ENCODE results near the gene SNTA1. TPM values are rescaled to one million over a fixed set of nuclear protein-coding genes. Genes with fewer than 3 reads are reported as not detected.

The SNTA1 gene
- total and polyA plus RNA-seq, 10 donors = 2.4 to 8.7 (median 4.4) TPM

DNA sequence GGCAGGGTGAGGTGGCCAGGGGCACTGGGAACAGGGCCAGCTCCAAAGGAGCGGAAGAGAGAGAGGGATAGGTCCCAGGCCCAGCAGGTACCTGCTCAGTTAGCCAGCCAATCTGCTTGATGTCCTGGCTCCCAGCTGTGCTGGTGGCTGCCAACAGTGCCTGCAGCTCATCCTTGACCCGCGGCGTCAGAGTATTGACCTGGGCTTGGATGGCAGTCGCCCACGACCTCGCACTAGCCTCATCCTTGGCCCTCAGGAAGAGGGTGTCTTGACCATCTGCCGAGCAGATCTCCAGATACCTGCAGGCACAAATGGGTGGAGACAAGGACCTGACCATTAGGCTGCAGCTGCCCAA lies 31.1 kb downstream of the SNTA1 start:
- H3K4me1 ChIP-seq = peaks cover 0 to 24% (median 16%) of the 10 kb centered on the region in 6 donors
- no peak overlapping the region for H3K27ac ChIP-seq
- H3K36me3 ChIP-seq = peaks cover 0 to 51% (median 8%) of the 10 kb centered on the region in 6 donors
- DNase-seq = no peak
- H3K27me3 ChIP-seq (replicated peaks in 1 of 7) = no peaks in the 10 kb centered on the region
- WGBS, 5 donors = 84 to 95% (median 90%) methylated on average over 8 of the region's 8 CpGs
- intact Hi-C loops (cut with DNase I; ENCODE audit: low total_unique reads) = no loop called here
- H3K4me3 ChIP-seq = no peak overlapping the region
- H3K9me3 ChIP-seq = no peaks in the 10 kb centered on the region
- TF ChIP-seq, protein P1, sequence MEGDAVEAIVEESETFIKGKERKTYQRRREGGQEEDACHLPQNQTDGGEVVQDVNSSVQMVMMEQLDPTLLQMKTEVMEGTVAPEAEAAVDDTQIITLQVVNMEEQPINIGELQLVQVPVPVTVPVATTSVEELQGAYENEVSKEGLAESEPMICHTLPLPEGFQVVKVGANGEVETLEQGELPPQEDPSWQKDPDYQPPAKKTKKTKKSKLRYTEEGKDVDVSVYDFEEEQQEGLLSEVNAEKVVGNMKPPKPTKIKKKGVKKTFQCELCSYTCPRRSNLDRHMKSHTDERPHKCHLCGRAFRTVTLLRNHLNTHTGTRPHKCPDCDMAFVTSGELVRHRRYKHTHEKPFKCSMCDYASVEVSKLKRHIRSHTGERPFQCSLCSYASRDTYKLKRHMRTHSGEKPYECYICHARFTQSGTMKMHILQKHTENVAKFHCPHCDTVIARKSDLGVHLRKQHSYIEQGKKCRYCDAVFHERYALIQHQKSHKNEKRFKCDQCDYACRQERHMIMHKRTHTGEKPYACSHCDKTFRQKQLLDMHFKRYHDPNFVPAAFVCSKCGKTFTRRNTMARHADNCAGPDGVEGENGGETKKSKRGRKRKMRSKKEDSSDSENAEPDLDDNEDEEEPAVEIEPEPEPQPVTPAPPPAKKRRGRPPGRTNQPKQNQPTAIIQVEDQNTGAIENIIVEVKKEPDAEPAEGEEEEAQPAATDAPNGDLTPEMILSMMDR (IDR thresholded peaks at IDR 0.05 in 8 of 11, conservative IDR thresholded peaks at IDR 0.05 in 3 of 11) = no peak
- TF ChIP-seq POLR2AphosphoS5 (IDR thresholded peaks at IDR 0.05) = no peak
- no peak for TF ChIP-seq POLR2A (IDR thresholded peaks at IDR 0.05)

DNA sequence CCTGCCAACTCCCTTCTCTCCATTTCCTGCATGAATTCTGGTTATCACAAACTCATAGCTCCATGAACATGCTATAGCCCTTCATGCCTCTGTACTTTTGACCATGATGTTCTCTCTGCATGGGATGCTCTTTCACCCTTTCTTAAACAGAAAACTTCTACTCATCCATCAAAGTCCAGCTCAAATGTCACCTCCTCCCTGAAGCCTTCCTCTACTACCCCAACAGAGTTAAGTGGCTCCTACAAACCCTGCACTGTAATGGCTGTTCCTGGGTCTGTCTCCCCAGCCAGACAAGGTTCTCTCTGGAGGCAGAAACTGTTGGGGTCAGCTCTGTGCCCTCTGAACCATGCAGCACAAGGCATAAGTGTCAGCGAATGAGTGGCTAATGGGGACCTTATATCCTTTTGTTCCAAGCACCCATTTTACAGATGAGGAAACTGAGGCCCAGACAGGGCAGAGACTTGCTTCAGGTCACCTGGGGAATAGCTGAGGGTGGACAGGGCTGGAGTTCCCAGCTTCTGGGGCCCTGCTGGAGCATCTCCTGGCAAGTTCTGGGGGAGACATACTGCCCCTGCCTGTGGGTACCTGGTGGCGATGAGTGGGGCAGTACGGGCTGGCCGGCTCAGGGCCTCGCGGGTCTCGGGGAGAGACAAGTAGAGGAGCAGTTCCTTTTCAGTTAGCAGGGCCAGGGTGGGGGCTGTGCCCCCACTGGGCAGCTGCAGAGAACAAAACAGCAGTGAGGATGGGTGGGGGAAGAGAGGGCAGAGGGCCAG lies 31.7 kb downstream of the SNTA1 start:
- no peak overlapping the region for H3K27ac ChIP-seq
- H3K27me3 ChIP-seq (replicated peaks in 1 of 7) = no peaks in the 10 kb centered on the region
- WGBS, 5 donors = 94 to 99% (median 95%) methylated on average over 7 of the region's 7 CpGs
- DNase-seq = no peak
- intact Hi-C loops (cut with DNase I; ENCODE audit: low total_unique reads) = no loop called here
- peaks cover 0 to 55% (median 8%) of the 10 kb centered on the region in 6 donors for H3K36me3 ChIP-seq
- no peak overlapping the region for H3K4me3 ChIP-seq
- TF ChIP-seq, protein P1 (IDR thresholded peaks at IDR 0.05 in 8 of 11, conservative IDR thresholded peaks at IDR 0.05 in 3 of 11) = no peak
- TF ChIP-seq POLR2A (IDR thresholded peaks at IDR 0.05) = no peak
- TF ChIP-seq POLR2AphosphoS5 (IDR thresholded peaks at IDR 0.05) = no peak
- peaks cover 0 to 24% (median 18%) of the 10 kb centered on the region in 6 donors for H3K4me1 ChIP-seq
- no peaks in the 10 kb centered on the region for H3K9me3 ChIP-seq

DNA sequence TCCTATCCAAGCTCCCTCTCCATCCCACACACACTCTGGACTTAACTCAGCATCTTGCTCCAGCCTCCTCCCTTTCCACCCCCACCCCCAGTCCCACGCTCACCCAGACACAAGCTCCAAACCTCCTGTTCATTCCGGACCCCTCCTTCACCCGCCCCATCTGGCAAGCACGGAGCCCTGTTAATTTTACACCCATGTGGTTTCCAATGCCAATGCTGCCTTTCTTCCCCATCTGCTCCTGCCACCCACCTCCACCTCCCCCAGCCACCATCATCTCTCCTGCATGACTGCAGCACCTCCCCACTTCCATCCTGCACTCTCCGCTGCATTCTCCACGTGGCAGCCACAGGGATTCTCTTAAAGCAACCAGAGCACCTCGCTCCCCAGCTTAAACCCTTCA lies 32.3 kb downstream of the SNTA1 start:
- Histone ChIP-seq H3K27me3 (replicated peaks in 1 of 7) (no peaks in the 10 kb centered on the region), H3K4me1 (peaks cover 0 to 24% (median 18%) of the 10 kb centered on the region in 6 donors), H3K9me3 (no peaks in the 10 kb centered on the region), H3K4me3 (no peak overlapping the region), H3K27ac (no peak overlapping the region), H3K36me3 (peaks cover 0 to 61% (median 8%) of the 10 kb centered on the region in 6 donors)
- intact Hi-C loops (cut with DNase I; ENCODE audit: low total_unique reads) = no loop called here
- no peak for DNase-seq
- WGBS, 5 donors = 90 to 96% (median 92%) methylated on average over 7 of the region's 7 CpGs
- TF ChIP-seq, protein P1 (IDR thresholded peaks at IDR 0.05 in 8 of 11, conservative IDR thresholded peaks at IDR 0.05 in 3 of 11) = no peak
- TF ChIP-seq POLR2A (IDR thresholded peaks at IDR 0.05) (no peak), POLR2AphosphoS5 (IDR thresholded peaks at IDR 0.05) (no peak)

DNA sequence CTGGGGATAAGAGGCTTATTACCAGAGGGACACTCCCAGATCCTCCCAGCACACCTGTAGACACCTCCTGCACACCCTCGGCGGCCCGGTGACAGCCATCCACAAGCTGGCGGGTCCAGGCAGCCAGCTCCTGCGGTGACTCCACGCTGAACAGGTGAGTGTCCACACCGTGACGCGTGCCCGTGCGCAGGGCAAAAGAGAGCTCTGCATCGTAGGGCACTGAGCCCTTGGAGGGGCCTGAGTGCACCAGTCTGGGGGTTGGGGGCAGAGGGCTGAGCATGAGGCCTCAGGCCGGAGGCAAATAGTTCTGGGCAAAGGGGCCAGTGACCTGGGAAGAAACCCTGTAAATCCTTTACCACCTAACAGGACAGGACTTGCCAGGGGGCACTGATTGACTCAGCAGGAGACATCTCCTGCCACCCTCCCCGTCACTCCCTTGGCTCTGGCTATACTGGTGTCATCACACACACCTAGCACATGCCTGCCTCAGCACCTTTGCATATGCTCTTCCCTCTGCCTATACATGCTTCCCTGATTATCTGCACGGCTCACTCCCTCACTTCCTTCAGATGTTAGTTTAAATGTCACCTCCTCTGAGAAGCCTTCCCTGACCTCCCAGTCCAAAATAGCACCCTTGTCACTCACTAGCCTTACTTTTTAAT lies 33.4 kb downstream of the SNTA1 start:
- no peaks in the 10 kb centered on the region for H3K27me3 ChIP-seq (replicated peaks in 1 of 7)
- 86 to 96% (median 91%) methylated on average over 15 of the region's 15 CpGs for WGBS, 5 donors
- intact Hi-C loops (cut with DNase I; ENCODE audit: low total_unique reads) = no loop called here

More for the DNA sequence above, 33.4 kb downstream of the SNTA1 start:
- DNase-seq = peak; percentile 76
- H3K4me1 ChIP-seq = peaks cover 0 to 24% (median 18%) of the 10 kb centered on the region in 6 donors
- H3K27ac ChIP-seq = peak overlapping the region in 3 of 8 donors; percentile 59 to 74 (median 68)
- no peak overlapping the region for H3K4me3 ChIP-seq
- peaks cover 0 to 65% (median 8%) of the 10 kb centered on the region in 6 donors for H3K36me3 ChIP-seq
- H3K9me3 ChIP-seq = no peaks in the 10 kb centered on the region
- TF ChIP-seq, protein P1 (IDR thresholded peaks at IDR 0.05 in 8 of 11, conservative IDR thresholded peaks at IDR 0.05 in 3 of 11) = no peak
- TF ChIP-seq POLR2AphosphoS5 (IDR thresholded peaks at IDR 0.05) (no peak), POLR2A (IDR thresholded peaks at IDR 0.05) (no peak)

All from spleen (tissue), 11 donors.